ENCODE measurements around the gene CAMK2D. TPM values are rescaled to one million over a fixed set of nuclear protein-coding genes. Genes with fewer than 3 reads are reported as not detected.

The CAMK2D gene
- total RNA-seq, 4 donors from 2014 or later = 45.9 to 67.1 (median 56.2) TPM

GRCh38 chr4:113617195-113617594 lies 144.3 kb downstream of the CAMK2D start:
- no peaks in the 10 kb centered on the region for H3K9me3 ChIP-seq
- peaks cover 0 to 43% (median 5%) of the 10 kb centered on the region in 3 donors for H3K4me1 ChIP-seq
- no peak for ATAC-seq
- H3K36me3 ChIP-seq = no peaks in the 10 kb centered on the region
- H3K27me3 ChIP-seq = no peaks in the 10 kb centered on the region
- no peak overlapping the region for H3K27ac ChIP-seq
- no peak overlapping the region for H3K4me3 ChIP-seq
- TF ChIP-seq POLR2AphosphoS5 (IDR thresholded peaks at IDR 0.05) (no peak), POLR2A (IDR thresholded peaks at IDR 0.05) (no peak), CTCF (IDR thresholded peaks at IDR 0.05) (no peak)
- 94 to 100% methylated on average over 3 to 6 of the region's 6 CpGs for WGBS, 2 donors (ENCODE audit: low coverage in 1 of 2)

- TF ChIP-seq EP300 (IDR thresholded peaks at IDR 0.05) (no peak), CTCF (IDR thresholded peaks at IDR 0.05) (no peak), POLR2AphosphoS5 (IDR thresholded peaks at IDR 0.05) (no peak), POLR2A (IDR thresholded peaks at IDR 0.05) (no peak)
- Histone ChIP-seq H3K36me3 (no peaks in the 10 kb centered on the region), H3K4me1 (peaks cover 0 to 43% (median 5%) of the 10 kb centered on the region in 3 donors), H3K27me3 (no peaks in the 10 kb centered on the region), H3K9me3 (no peaks in the 10 kb centered on the region), H3K4me3 (no peak overlapping the region), H3K27ac (no peak overlapping the region)
- WGBS, 2 donors (ENCODE audit: low coverage in 1 of 2) = 31 to 44% methylated on average over 1 of the region's 1 CpG
- no peak for ATAC-seq
Measured at GRCh38 chr4:113616443-113616842, 145.1 kb downstream of the CAMK2D start.

- 72 to 90% methylated on average over 2 of the region's 2 CpGs for WGBS, 2 donors (ENCODE audit: low coverage in 1 of 2)
Measured at GRCh38 chr4:113614414-113614813, 147.1 kb downstream of the CAMK2D start.

GRCh38 chr4:113613503-113613902 lies 148.0 kb downstream of the CAMK2D start:
- H3K9me3 ChIP-seq = no peaks in the 10 kb centered on the region
- ATAC-seq = no peak
- peaks cover 0 to 32% (median 5%) of the 10 kb centered on the region in 3 donors for H3K4me1 ChIP-seq
- H3K27ac ChIP-seq = no peak overlapping the region
- no peak overlapping the region for H3K4me3 ChIP-seq
- H3K27me3 ChIP-seq = no peaks in the 10 kb centered on the region
- H3K36me3 ChIP-seq = no peaks in the 10 kb centered on the region
- WGBS, 2 donors (ENCODE audit: low coverage in 1 of 2) = 81 to 85% methylated on average over 4 of the region's 4 CpGs
- no peak for TF ChIP-seq EP300 (IDR thresholded peaks at IDR 0.05)
- TF ChIP-seq POLR2AphosphoS5 (IDR thresholded peaks at IDR 0.05) = no peak
- no peak for TF ChIP-seq CTCF (IDR thresholded peaks at IDR 0.05)
- no peak for TF ChIP-seq POLR2A (IDR thresholded peaks at IDR 0.05)

More at GRCh38 chr4:113614414-113614813, 147.1 kb downstream of the CAMK2D start:
- H3K27me3 ChIP-seq = no peaks in the 10 kb centered on the region
- no peak overlapping the region for H3K4me3 ChIP-seq
- no peak overlapping the region for H3K27ac ChIP-seq
- ATAC-seq = no peak
- TF ChIP-seq CTCF (IDR thresholded peaks at IDR 0.05) = no peak
- no peak for TF ChIP-seq POLR2A (IDR thresholded peaks at IDR 0.05)
- TF ChIP-seq EP300 (IDR thresholded peaks at IDR 0.05) = no peak
- no peak for TF ChIP-seq POLR2AphosphoS5 (IDR thresholded peaks at IDR 0.05)
- peaks cover 0 to 36% (median 5%) of the 10 kb centered on the region in 3 donors for H3K4me1 ChIP-seq
- H3K36me3 ChIP-seq = no peaks in the 10 kb centered on the region
- H3K9me3 ChIP-seq = no peaks in the 10 kb centered on the region

GRCh38 chr4:113610537-113610936 lies 151.0 kb downstream of the CAMK2D start:
- Histone ChIP-seq H3K4me1 (peaks cover 0 to 13% (median 0%) of the 10 kb centered on the region in 3 donors), H3K27ac (no peak overlapping the region), H3K27me3 (no peaks in the 10 kb centered on the region), H3K4me3 (no peak overlapping the region), H3K36me3 (peaks cover 0 to 9% of the 10 kb centered on the region in 2 donors), H3K9me3 (no peaks in the 10 kb centered on the region)
- no peak for ATAC-seq
- WGBS, 2 donors (ENCODE audit: low coverage in 1 of 2) = 67 to 76% methylated on average over 2 to 3 of the region's 3 CpGs
- TF ChIP-seq POLR2AphosphoS5 (IDR thresholded peaks at IDR 0.05) (no peak), EP300 (IDR thresholded peaks at IDR 0.05) (no peak), CTCF (IDR thresholded peaks at IDR 0.05) (no peak), POLR2A (IDR thresholded peaks at IDR 0.05) (no peak)
